Heart left ventricle (tissue), 13 donors: ENCODE results near the gene TMEM123.

Experiments used
- CTCF ChIP-seq, 12 donors: fragments of 200-600 bp; sonication (generic) in 4 of 12; IDR thresholded peaks; one replicate each; pipeline versions ENCODE4 v1.5.0 to v1.8.0; 2018 to 2022; ENCODE audit warnings: antibody characterized with exemption in 12 of 12, mild to moderate bottlenecking in 5 of 12
- POLR2A ChIP-seq, 2 donors: fragments of 450-650 bp; IDR thresholded peaks; one replicate each; pipeline ENCODE4 v1.6.1; 2017; ENCODE audit warnings: antibody characterized with exemption in 2 of 2, mild to moderate bottlenecking in 2 of 2, moderate library complexity in 2 of 2
- donor health status: ischemic (EF 13 %, LVEDD 7.1; RV severe dilation, severe dysfunction).
- donor health status: DM: no; HTN: yes; CAD: no.
- donor health status: DM: no; HTN: no; CAD: no.
- donor health status: ischemic (EF 25% LVEDD 6.9; RV normal size, moderate dysfunction).
- donor health status: ischemic (EF 25% LVEDD 5.7; RV mildly dilated, moderate dysfunction).
- donor health status: ischemic (EF 35%, LVEDD 5.7; RV mildly dilated, moderate dysfunction).
- donor health status: nonischemic (EF 11% LVEDD 7.7; RV severe dilation, severe dysfunction).
- donor health status: DM: yes; HTN: yes; CAD: no.
- donor health status: PGD.
- donor health status: ischemic (EF 29% LVEDD 5.4; RV normal size, mild dysfunction).
- donor health status: nonischemic (EF 23%, LVEDD 6.1; RV moderate dilation, normal function).

- no peak for TF ChIP-seq CTCF (IDR thresholded peaks at IDR 0.05)
- no peak for TF ChIP-seq POLR2A (IDR thresholded peaks at IDR 0.05)
These were observed 29.5 kb downstream of the TMEM123 start for GRCh38 chr11:102422817-102423712.
